Suprapubic skin (tissue), 4 donors: ENCODE results near the gene CD47. TPM values are rescaled to one million over a fixed set of nuclear protein-coding genes. Genes with fewer than 3 reads are reported as not detected.

ENCODE experiments used
- DNase-seq, 2 donors: peaks; one replicate each; pipeline ENCODE4 v3.0.0-alpha.2; 2019; ENCODE audit warnings: low spot score in 2 of 2
- H3K27ac ChIP-seq: fragments of 200-600 bp; sonication (generic); one replicate; pipeline ENCODE4 v1.5.1; 2019
- H3K27me3 ChIP-seq: fragments of 200-600 bp; sonication (generic); one replicate; pipeline ENCODE4 v1.5.1; 2019
- H3K36me3 ChIP-seq: fragments of 200-600 bp; sonication (generic); one replicate; pipeline ENCODE4 v1.5.1; 2019
- H3K4me1 ChIP-seq: fragments of 200-600 bp; sonication (generic); one replicate; pipeline ENCODE4 v1.5.1; 2019
- H3K4me3 ChIP-seq: fragments of 200-600 bp; sonication (generic); one replicate; pipeline ENCODE4 v1.5.1; 2019; ENCODE audit warnings: mild to moderate bottlenecking
- H3K9me3 ChIP-seq: fragments of 200-600 bp; sonication (generic); one replicate; pipeline ENCODE4 v1.5.1; 2019
- EP300 ChIP-seq: sonication (generic); formaldehyde crosslinking; IDR thresholded peaks from one replicate; pipeline ENCODE4 v1.6.1; 2017; ENCODE audit warnings: antibody characterized with exemption
- POLR2A ChIP-seq, 2 donors: fragments of 450-650 bp; IDR thresholded peaks; one replicate each; pipeline ENCODE4 v1.6.1; 2017; ENCODE audit warnings: antibody characterized with exemption in 2 of 2, mild to moderate bottlenecking in 2 of 2, moderate library complexity in 2 of 2
- POLR2AphosphoS5 ChIP-seq, 3 donors: sonication (generic); formaldehyde crosslinking; IDR thresholded peaks; one replicate each; pipeline ENCODE4 v1.6.1; 2017; ENCODE audit warnings: antibody characterized with exemption in 3 of 3
- WGBS: methylation state at CpG from one replicate; pipeline ENCODE4 v1.1.5; 2018; 5-methylcytosine and 5-hydroxymethylcytosine counted together
- total RNA-seq, 4 donors: library from RNA; depleted of rRNA; stranded (reverse); fragments of >200 nt; gene quantifications; one replicate each; pipeline ENCODE4 v1.1.0, GENCODE V29; 2016
- TF ChIP-seq, protein P1 (sequence below), 2 donors: fragments of 200-600 bp in 1 of 2; fragments of 450-650 bp in 1 of 2; sonication (generic) in 1 of 2; IDR thresholded peaks; one replicate each; pipeline ENCODE4 v1.5.1; 2016 to 2019; ENCODE audit warnings: antibody characterized with exemption in 2 of 2, mild to moderate bottlenecking in 1 of 2, moderate library complexity in 1 of 2

CD47 gene
- total RNA-seq, 4 donors from 2014 or later, result 37.8 to 94.4 (median 41.8) TPM

GRCh38 chr3:108071368-108071767 lies 19.5 kb downstream of the CD47 start:
- no peak overlapping the region for H3K27ac ChIP-seq
- WGBS, result 92% methylated on average over 3 of the region's 3 CpGs
- H3K27me3 ChIP-seq, result no peaks in the 10 kb centered on the region
- H3K4me3 ChIP-seq, result no peak overlapping the region
- peaks cover 21% of the 10 kb centered on the region for H3K36me3 ChIP-seq
- no peaks in the 10 kb centered on the region for H3K9me3 ChIP-seq
- H3K4me1 ChIP-seq, result peaks cover 5% of the 10 kb centered on the region
- DNase-seq, result no peak
- no peak for TF ChIP-seq POLR2AphosphoS5 (IDR thresholded peaks at IDR 0.05)
- no peak for TF ChIP-seq EP300
- TF ChIP-seq POLR2A (IDR thresholded peaks at IDR 0.05), result no peak
- TF ChIP-seq, protein P1, sequence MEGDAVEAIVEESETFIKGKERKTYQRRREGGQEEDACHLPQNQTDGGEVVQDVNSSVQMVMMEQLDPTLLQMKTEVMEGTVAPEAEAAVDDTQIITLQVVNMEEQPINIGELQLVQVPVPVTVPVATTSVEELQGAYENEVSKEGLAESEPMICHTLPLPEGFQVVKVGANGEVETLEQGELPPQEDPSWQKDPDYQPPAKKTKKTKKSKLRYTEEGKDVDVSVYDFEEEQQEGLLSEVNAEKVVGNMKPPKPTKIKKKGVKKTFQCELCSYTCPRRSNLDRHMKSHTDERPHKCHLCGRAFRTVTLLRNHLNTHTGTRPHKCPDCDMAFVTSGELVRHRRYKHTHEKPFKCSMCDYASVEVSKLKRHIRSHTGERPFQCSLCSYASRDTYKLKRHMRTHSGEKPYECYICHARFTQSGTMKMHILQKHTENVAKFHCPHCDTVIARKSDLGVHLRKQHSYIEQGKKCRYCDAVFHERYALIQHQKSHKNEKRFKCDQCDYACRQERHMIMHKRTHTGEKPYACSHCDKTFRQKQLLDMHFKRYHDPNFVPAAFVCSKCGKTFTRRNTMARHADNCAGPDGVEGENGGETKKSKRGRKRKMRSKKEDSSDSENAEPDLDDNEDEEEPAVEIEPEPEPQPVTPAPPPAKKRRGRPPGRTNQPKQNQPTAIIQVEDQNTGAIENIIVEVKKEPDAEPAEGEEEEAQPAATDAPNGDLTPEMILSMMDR (IDR thresholded peaks at IDR 0.05), result no peak

DNA sequence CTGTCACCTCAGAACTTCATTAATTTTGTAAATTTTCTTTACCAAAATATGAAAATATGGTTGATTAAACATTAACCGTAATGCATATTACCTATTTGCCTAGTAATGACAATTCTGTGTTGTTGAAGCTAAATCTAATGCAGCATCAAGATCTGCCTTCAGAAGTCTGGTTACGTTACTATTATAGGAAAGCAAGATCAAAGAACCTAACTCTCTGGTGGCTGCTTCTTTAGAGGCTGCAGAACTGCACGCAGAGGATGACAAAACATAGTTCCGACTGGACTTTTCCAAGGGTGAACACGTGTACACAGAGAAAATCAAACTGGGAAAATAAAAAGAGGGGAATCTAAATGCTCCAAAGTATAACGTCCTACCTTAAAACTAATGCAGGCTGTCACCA lies 20.5 kb downstream of the CD47 start:
- WGBS, result 75% methylated on average over 6 of the region's 6 CpGs
- TF ChIP-seq, protein P1 (IDR thresholded peaks at IDR 0.05), result no peak
- TF ChIP-seq POLR2AphosphoS5 (IDR thresholded peaks at IDR 0.05) (no peak), POLR2A (IDR thresholded peaks at IDR 0.05) (no peak), EP300 (no peak)

GRCh38 chr3:108067768-108068167 lies 23.1 kb downstream of the CD47 start:
- peaks cover 21% of the 10 kb centered on the region for H3K36me3 ChIP-seq
- WGBS, result 58% methylated on average over 1 of the region's 1 CpG
- peaks cover 5% of the 10 kb centered on the region for H3K4me1 ChIP-seq
- TF ChIP-seq, protein P1 (IDR thresholded peaks at IDR 0.05), result no peak
- TF ChIP-seq EP300, result no peak
- TF ChIP-seq POLR2A (IDR thresholded peaks at IDR 0.05), result no peak
- no peak for TF ChIP-seq POLR2AphosphoS5 (IDR thresholded peaks at IDR 0.05)
- H3K27ac ChIP-seq, result no peak overlapping the region
- no peak overlapping the region for H3K4me3 ChIP-seq
- no peaks in the 10 kb centered on the region for H3K27me3 ChIP-seq
- no peak for DNase-seq
- no peaks in the 10 kb centered on the region for H3K9me3 ChIP-seq

More for the DNA sequence above, 20.5 kb downstream of the CD47 start:
- Histone ChIP-seq H3K36me3 (peaks cover 21% of the 10 kb centered on the region), H3K4me1 (peaks cover 5% of the 10 kb centered on the region), H3K27ac (no peak overlapping the region), H3K27me3 (no peaks in the 10 kb centered on the region), H3K4me3 (no peak overlapping the region), H3K9me3 (no peaks in the 10 kb centered on the region)
- DNase-seq, result no peak

DNA sequence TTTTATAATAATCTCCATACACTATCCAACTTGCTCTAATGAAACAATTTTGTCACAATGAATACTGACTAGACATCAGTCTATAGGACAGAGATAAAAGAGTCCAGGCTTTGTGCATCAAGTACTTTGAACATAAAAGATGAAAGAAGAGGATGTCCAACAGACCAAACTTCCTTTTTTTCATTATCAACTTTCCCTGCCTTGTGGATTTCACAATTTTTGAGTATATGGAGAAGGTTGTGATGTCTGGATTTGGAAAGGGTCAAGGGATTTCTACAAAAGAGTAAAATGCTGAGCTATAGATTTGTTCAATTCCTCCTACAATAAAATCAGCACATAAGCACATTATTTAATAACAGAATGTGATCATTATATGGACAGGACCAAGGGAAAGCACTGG lies 25.7 kb downstream of the CD47 start:
- peaks cover 22% of the 10 kb centered on the region for H3K36me3 ChIP-seq
- no peak for DNase-seq
- TF ChIP-seq POLR2A (IDR thresholded peaks at IDR 0.05) (no peak), POLR2AphosphoS5 (IDR thresholded peaks at IDR 0.05) (no peak), EP300 (no peak)
- TF ChIP-seq, protein P1 (IDR thresholded peaks at IDR 0.05), result no peak
- H3K27ac ChIP-seq, result no peak overlapping the region
- no peaks in the 10 kb centered on the region for H3K9me3 ChIP-seq
- H3K27me3 ChIP-seq, result no peaks in the 10 kb centered on the region
- no peak overlapping the region for H3K4me3 ChIP-seq
- H3K4me1 ChIP-seq, result peaks cover 3% of the 10 kb centered on the region

DNA sequence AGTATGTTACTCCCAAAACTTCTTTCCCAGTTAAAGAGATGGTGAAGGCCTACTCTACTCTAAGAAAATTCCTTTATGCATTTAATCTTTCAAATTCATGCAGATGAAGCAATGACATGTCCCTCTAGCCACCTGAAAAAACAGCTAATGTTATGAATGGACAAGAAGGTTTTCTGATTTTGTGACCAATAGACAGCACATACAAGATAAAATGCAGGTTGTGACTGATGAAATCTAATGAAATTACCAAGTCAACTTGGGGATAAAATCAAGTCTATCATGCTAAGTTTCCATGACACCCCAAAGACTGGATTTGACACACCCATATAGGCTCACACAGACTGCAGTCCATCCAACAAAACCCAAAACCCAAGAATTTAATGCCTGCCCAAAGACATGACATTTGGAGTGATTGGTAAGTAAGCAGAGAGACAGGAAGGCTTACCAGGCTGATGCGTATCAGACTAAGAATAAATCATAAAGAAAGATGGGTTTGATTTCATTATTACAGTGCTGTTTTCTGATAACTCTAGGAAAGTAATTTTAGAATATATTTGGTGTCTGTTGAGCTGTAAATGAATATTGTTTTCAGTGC lies 26.4 kb downstream of the CD47 start:
- no peak overlapping the region for H3K4me3 ChIP-seq

More for the DNA sequence above, 26.4 kb downstream of the CD47 start:
- Histone ChIP-seq H3K36me3 (peaks cover 26% of the 10 kb centered on the region), H3K4me1 (no peaks in the 10 kb centered on the region), H3K27me3 (no peaks in the 10 kb centered on the region), H3K27ac (no peak overlapping the region), H3K9me3 (no peaks in the 10 kb centered on the region)
- WGBS, result 93% methylated on average over 1 of the region's 1 CpG
- TF ChIP-seq POLR2AphosphoS5 (IDR thresholded peaks at IDR 0.05) (no peak), POLR2A (IDR thresholded peaks at IDR 0.05) (no peak), EP300 (no peak)
- TF ChIP-seq, protein P1 (IDR thresholded peaks at IDR 0.05), result no peak
- no peak for DNase-seq
